GM21390 (cell line): ENCODE results near the gene KRT20.

Source experiments
- ATAC-seq: cut with Tn5 transposase; IDR thresholded peaks from one replicate; pipeline ENCODE4 v1.9.1; 2021; ENCODE audit not compliant: unreplicated experiment

The KRT20 gene

DNA sequence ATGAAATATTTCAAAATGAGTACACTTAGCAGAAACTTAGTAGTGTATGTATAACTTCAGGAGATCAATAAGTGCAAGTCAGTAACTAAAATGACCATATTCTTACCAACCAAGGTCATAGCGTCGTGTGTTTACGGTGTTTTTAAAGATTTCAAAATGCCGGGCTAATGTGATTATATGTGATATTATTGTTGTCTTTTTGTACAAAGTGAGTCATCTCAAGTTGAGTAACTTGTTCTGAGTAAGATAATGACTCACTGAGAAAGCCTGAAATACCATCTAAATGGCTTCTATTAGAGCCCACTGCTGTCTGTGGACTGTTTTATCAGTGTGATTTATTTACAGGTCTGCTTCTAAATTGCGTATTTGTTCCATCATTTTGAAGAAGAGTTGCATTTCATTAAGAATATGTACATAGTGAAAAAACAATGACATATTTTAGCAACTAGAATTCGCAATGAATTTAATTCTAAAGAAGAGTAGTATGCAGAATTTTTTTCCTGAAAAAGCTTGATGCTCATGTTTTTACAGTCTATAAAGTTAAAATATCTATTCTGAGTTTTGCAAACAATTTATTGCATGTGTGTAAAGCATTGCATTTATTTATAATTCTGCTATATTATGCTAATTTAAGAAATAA, 30.7 kb downstream of the KRT20 start:
- ATAC-seq = no peak

DNA sequence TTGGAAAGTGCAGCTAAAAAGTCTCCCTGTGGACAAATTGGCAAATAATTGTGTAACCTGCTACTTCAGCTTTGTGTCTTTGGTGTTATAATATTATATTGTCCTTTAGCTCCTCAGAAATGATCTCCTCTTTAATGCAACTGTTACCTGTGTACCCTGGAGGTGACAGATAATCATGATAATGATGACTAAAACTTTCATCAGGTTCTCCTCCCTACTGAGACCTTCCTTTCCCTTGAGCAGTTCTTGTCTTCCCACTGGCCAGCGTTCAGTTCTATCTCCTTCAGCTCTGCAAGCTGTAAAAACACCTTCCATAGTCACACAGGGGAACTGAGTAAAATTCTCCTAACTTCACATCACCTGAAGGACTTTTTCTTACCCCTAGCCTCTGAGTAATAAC, 32.7 kb downstream of the KRT20 start:
- ATAC-seq = no peak

- ATAC-seq = no peak
These were observed 34.6 kb downstream of the KRT20 start for GRCh38 chr17:40850293-40850972.

DNA sequence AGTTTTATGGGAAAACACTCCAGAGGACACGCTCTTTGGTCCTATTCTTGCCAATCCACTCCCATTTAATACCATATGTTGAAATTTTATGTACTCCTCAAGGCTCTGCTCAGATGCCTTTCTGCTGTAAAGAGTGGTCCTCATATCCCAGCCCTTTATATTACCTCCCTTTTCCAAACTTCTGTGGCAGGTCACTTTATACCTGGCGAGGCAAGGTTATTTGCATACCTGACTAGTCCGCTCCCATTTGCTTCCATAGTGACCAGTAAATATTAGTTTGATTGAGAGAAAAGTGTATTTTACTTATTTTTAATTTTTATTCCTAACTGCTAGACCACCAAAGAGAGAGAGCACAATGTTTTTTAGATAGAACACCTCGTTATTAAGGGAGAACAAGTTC, 35.3 kb downstream of the KRT20 start:
- no peak for ATAC-seq

DNA sequence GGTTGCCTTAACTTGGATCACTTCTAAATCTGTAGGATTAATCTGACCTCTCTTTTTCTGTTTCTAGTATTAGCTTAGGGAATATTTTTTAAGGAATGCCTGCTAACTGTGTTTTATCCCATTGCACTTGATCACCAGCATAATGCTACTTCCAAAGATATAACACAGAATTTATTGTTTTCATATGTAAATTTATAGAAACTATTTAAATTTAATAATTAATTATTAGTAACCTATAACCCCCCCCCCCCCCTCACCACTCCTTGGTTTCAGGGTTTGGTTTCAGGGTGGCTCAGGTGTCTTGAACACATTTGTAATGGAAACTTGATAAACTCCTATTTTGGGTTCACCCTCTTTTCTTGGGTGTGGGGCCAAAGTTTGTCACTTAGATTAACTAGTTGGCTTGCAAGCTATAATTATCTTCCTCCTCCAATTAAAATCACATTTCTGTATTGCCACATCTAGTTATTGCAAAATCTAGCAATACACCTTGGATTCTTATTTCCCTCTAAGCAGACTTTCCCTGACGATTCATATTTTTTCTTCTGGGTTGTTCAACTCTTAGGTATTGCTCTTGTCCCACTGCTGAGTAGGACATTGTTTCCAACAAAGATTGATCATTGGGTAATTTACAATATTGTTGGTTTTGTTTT, 36.3 kb downstream of the KRT20 start:
- ATAC-seq = no peak

- ATAC-seq = no peak
These were observed 38.4 kb downstream of the KRT20 start for GRCh38 chr17:40846515-40847144.

- no peak for ATAC-seq
These were observed 40.4 kb downstream of the KRT20 start for GRCh38 chr17:40844671-40845107.

DNA sequence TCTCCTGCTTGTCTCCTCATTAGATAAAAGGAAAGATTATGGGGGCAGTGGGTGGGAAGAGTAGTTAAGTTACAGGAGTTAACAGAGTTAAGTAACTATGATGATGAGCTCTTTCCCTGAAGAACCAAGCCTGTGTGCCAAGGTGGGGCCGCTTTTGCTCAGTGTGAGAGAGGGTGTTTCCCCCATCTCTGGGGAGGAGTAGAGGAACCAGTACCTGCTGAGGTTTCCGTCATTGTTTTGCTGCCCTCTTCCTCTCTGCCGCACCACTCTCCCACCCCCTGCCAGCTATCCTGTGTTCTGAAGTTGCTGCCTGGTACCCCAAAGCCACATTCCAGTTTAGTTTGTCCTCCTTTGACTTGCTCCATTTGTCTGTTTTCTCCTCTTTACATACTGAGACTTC, 41.8 kb downstream of the KRT20 start:
- no peak for ATAC-seq

GRCh38 chr17:40841246-40841645, 43.8 kb downstream of the KRT20 start:
- ATAC-seq = no peak

- no peak for ATAC-seq
These were observed 45.8 kb downstream of the KRT20 start for GRCh38 chr17:40839194-40839593.

DNA sequence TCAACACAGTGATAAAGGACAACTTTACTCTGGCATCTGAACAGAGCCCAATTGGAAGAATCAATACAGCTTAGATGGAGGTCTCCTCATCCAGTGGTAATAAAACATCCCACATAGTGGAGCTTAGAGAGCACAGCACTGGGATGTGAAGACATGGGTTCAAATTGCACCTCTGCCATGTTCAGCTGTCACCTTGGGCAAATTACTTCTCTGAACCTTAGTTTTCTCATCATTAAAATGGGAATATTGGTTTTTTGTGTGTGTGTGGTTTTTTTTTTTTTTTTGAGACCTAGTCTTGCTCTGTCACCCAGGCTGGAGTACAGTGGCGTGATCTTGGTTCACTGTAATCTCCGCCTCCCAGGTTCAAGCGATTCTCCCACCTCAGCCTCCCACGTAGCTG, 49.0 kb downstream of the KRT20 start:
- no peak for ATAC-seq

GRCh38 chr17:40833882-40834281, 51.2 kb downstream of the KRT20 start:
- no peak for ATAC-seq

DNA sequence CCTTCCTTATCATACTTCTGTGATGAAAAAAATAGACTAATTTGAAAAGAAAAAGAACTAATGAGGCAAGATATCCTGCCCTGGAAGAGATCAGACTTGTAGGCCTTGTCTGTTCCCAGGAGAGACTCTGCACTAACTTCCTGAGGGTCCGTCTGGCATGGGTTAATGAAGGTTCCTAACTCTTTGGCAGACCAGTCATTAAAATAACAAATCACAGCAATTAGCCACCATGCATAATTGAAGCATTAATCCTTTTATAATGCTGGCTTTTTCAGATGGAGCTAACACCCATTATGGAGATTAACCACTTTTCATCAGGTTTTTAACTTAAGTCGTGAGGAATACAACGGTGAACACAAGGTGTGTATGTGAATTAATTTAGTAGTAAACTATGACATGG, 52.2 kb downstream of the KRT20 start:
- ATAC-seq = no peak

- no peak for ATAC-seq
These were observed 54.8 kb downstream of the KRT20 start for GRCh38 chr17:40830085-40830776.

DNA sequence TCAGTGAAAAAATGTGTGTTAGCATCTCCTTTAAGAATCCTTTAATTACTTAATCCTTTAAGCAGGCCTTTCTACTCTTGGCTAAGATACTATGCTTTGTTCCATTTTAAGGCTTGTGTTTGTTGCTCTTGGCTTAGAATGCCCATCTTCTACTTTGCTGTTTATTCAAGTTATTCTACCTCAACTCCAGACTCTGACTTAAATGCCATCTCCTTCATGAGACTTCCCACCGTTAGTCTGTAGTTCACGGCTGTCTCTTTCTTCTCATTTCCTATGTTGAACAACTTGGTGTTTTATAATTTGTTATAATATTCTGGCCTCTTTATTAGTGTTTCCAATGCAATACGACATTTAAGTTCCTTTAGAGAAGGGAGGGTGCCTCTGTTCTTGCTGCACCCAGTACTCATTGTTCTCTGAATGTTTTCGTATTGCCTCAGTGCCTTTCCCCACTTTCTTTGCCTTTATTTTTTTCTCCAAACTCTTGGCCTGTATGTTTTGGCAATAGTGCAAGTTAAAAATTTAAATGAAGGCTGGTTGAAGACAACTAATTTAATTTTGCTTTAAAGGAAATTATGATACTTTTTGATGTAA, 56.5 kb downstream of the KRT20 start:
- no peak for ATAC-seq

GRCh38 chr17:40827746-40828453, 57.1 kb downstream of the KRT20 start:
- ATAC-seq = no peak
